ENCODE results near the gene TWNK.

TWNK gene

DNA sequence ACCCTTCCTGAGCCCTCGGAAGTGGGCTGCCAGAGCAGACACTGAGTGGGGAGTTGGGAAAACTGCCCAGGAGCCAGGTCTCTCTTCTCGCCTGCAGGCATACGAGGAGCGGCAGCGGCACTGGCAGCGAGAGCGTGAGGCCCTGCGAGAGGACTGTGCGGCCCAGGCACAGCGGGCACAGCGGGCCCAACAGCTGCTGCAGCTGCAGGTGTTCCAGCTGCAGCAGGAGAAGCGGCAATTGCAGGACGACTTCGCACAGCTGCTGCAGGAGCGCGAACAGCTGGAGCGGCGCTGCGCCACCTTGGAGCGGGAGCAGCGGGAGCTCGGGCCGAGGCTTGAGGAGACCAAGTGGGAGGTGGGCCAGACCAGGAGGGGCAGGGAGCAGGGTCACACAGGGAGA lies 18.0 kb downstream of the TWNK start:
- no peaks in the 10 kb centered on the region for H3K9me3 ChIP-seq (ENCODE audit: control insufficient read depth, low read length)
- no peak overlapping the region for H3K23ac ChIP-seq (ENCODE audit: low read length in 2 of 2)
- no peak overlapping the region for H3K14ac ChIP-seq (ENCODE audit: low read length in 2 of 2)
- no peak overlapping the region for H2BK15ac ChIP-seq (ENCODE audit: low read depth, poor library complexity, severe bottlenecking)
- DNase-seq: no peak
- 98% methylated on average over 23 of the region's 23 CpGs for WGBS
- no peak overlapping the region for H2BK5ac ChIP-seq (ENCODE audit: low read depth, low read length, poor library complexity, severe bottlenecking)
- H3K9ac ChIP-seq (ENCODE audit: low read length): no peak overlapping the region
- no peak overlapping the region for H3K18ac ChIP-seq (ENCODE audit: low read depth in 1 of 2, low read length in 2 of 2)
- H3K4me3 ChIP-seq (ENCODE audit: insufficient read depth in 1 of 2, low read depth in 1 of 2, low read length in 2 of 2): no peak overlapping the region
- no peak overlapping the region for H4K91ac ChIP-seq (ENCODE audit: low read length)
- no peak overlapping the region for H4K8ac ChIP-seq (ENCODE audit: low read length)
- no peak overlapping the region for H2AFZ ChIP-seq (ENCODE audit: low read depth, low read length)
- H3K27me3 ChIP-seq (ENCODE audit: control insufficient read depth in 1 of 2, insufficient read depth in 1 of 2, low read length in 2 of 2): no peaks in the 10 kb centered on the region
- peaks cover 27% of the 10 kb centered on the region for H3K79me1 ChIP-seq (replicated peaks; ENCODE audit: low read length, poor library complexity, severe bottlenecking)
- no peak overlapping the region for H3K27ac ChIP-seq (ENCODE audit: low read length, poor library complexity, severe bottlenecking)
- no peak overlapping the region for H3K4me2 ChIP-seq (ENCODE audit: low read length, poor library complexity, severe bottlenecking)
- H2AK5ac ChIP-seq (ENCODE audit: low read length, severe bottlenecking): no peak overlapping the region
- peaks cover 58 to 59% of the 10 kb centered on the region in 2 experiments for H3K36me3 ChIP-seq (ENCODE audit: control insufficient read depth in 1 of 2, insufficient read depth in 2 of 2, low read depth in 1 of 2, low read length in 2 of 2)
- H3K4me1 ChIP-seq (ENCODE audit: control insufficient read depth, insufficient read depth, low read depth, low read length): peaks cover 30% of the 10 kb centered on the region
- H3K4ac ChIP-seq (ENCODE audit: low read depth in 1 of 2, low read length in 2 of 2): no peak overlapping the region
- no peak overlapping the region for H2BK12ac ChIP-seq (ENCODE audit: low read length in 2 of 2)
- no peak overlapping the region for H2BK120ac ChIP-seq (ENCODE audit: low read depth, low read length)

DNA sequence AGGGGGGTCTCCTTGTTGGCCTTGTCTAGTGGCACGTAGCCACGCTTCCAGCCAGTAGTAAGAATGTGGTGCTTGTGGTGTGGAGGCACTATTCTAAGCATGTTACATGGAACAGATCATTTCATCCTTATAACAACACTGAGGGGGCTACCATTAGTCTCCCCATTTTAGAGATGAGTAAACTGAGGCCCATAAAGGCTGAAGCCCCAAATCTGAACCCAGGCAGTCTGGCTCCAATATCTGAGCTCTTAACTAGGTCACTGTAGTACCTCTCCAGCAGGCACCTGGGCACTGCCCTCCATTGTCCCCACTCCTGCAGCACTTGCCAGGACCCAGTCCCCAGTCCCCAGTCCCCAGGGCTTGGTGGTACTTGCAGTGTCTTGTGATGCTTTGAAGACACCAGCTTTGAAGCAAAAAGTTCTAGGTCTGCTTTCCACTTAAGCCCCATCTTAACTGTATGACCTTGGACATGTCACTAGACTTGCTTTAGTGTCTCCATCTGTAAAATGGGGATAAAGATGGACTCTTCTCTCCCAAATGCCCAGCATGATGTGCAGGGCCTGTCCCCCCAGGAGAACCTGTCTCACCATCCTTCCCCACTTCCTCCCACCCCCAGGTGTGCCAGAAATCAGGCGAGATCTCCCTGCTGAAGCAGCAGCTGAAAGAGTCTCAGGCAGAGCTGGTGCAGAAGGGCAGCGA lies 18.7 kb downstream of the TWNK start:
- peaks cover 58 to 59% of the 10 kb centered on the region in 2 experiments for H3K36me3 ChIP-seq (ENCODE audit: control insufficient read depth in 1 of 2, insufficient read depth in 2 of 2, low read depth in 1 of 2, low read length in 2 of 2)
- 97% methylated on average over 2 of the region's 4 CpGs for WGBS
- no peak overlapping the region for H2BK5ac ChIP-seq (ENCODE audit: low read depth, low read length, poor library complexity, severe bottlenecking)
- H3K9me3 ChIP-seq (ENCODE audit: control insufficient read depth, low read length): no peaks in the 10 kb centered on the region
- no peak overlapping the region for H4K8ac ChIP-seq (ENCODE audit: low read length)
- H3K79me1 ChIP-seq (replicated peaks; ENCODE audit: low read length, poor library complexity, severe bottlenecking): peaks cover 27% of the 10 kb centered on the region
- no peak overlapping the region for H2AK5ac ChIP-seq (ENCODE audit: low read length, severe bottlenecking)
- no peak for DNase-seq
- H3K14ac ChIP-seq (ENCODE audit: low read length in 2 of 2): no peak overlapping the region
- H3K23ac ChIP-seq (ENCODE audit: low read length in 2 of 2): no peak overlapping the region
- no peak overlapping the region for H2BK12ac ChIP-seq (ENCODE audit: low read length in 2 of 2)
- H2AFZ ChIP-seq (ENCODE audit: low read depth, low read length): no peak overlapping the region
- no peak overlapping the region for H4K91ac ChIP-seq (ENCODE audit: low read length)
- no peak overlapping the region for H2BK120ac ChIP-seq (ENCODE audit: low read depth, low read length)
- no peak overlapping the region for H2BK15ac ChIP-seq (ENCODE audit: low read depth, poor library complexity, severe bottlenecking)
- no peaks in the 10 kb centered on the region for H3K27me3 ChIP-seq (ENCODE audit: control insufficient read depth in 1 of 2, insufficient read depth in 1 of 2, low read length in 2 of 2)
- no peak overlapping the region for H3K27ac ChIP-seq (ENCODE audit: low read length, poor library complexity, severe bottlenecking)
- peaks cover 28% of the 10 kb centered on the region for H3K4me1 ChIP-seq (ENCODE audit: control insufficient read depth, insufficient read depth, low read depth, low read length)
- no peak overlapping the region for H3K9ac ChIP-seq (ENCODE audit: low read length)
- H3K4ac ChIP-seq (ENCODE audit: low read depth in 1 of 2, low read length in 2 of 2): no peak overlapping the region
- H3K4me2 ChIP-seq (ENCODE audit: low read length, poor library complexity, severe bottlenecking): no peak overlapping the region
- no peak overlapping the region for H3K4me3 ChIP-seq (ENCODE audit: insufficient read depth in 1 of 2, low read depth in 1 of 2, low read length in 2 of 2)
- no peak overlapping the region for H3K18ac ChIP-seq (ENCODE audit: low read depth in 1 of 2, low read length in 2 of 2)

- Histone ChIP-seq H4K91ac (ENCODE audit: low read length) (no peak overlapping the region), H2BK15ac (ENCODE audit: low read depth, poor library complexity, severe bottlenecking) (no peak overlapping the region), H4K8ac (ENCODE audit: low read length) (peak overlapping the region; percentile 51), H2BK12ac (ENCODE audit: low read length in 2 of 2) (no peak overlapping the region), H2BK5ac (ENCODE audit: low read depth, low read length, poor library complexity, severe bottlenecking) (no peak overlapping the region), H3K79me1 (replicated peaks; ENCODE audit: low read length, poor library complexity, severe bottlenecking) (peaks cover 27% of the 10 kb centered on the region), H3K36me3 (ENCODE audit: control insufficient read depth in 1 of 2, insufficient read depth in 2 of 2, low read depth in 1 of 2, low read length in 2 of 2) (peaks cover 58 to 59% of the 10 kb centered on the region in 2 experiments), H3K4ac (ENCODE audit: low read depth in 1 of 2, low read length in 2 of 2) (no peak overlapping the region), H2AFZ (ENCODE audit: low read depth, low read length) (no peak overlapping the region), H2AK5ac (ENCODE audit: low read length, severe bottlenecking) (no peak overlapping the region), H3K9me3 (ENCODE audit: control insufficient read depth, low read length) (no peaks in the 10 kb centered on the region), H3K23ac (ENCODE audit: low read length in 2 of 2) (no peak overlapping the region), H3K4me1 (ENCODE audit: control insufficient read depth, insufficient read depth, low read depth, low read length) (peaks cover 24% of the 10 kb centered on the region), H3K18ac (ENCODE audit: low read depth in 1 of 2, low read length in 2 of 2) (no peak overlapping the region), H3K9ac (ENCODE audit: low read length) (no peak overlapping the region), H3K27ac (ENCODE audit: low read length, poor library complexity, severe bottlenecking) (no peak overlapping the region), H3K4me2 (ENCODE audit: low read length, poor library complexity, severe bottlenecking) (no peak overlapping the region), H3K27me3 (ENCODE audit: control insufficient read depth in 1 of 2, insufficient read depth in 1 of 2, low read length in 2 of 2) (no peaks in the 10 kb centered on the region), H3K14ac (ENCODE audit: low read length in 2 of 2) (no peak overlapping the region), H3K4me3 (ENCODE audit: insufficient read depth in 1 of 2, low read depth in 1 of 2, low read length in 2 of 2) (no peak overlapping the region), H2BK120ac (ENCODE audit: low read depth, low read length) (no peak overlapping the region)
- no peak for DNase-seq
- WGBS: 93% methylated on average over 33 of the region's 33 CpGs
Observed at GRCh38 chr10:101006593-101007098, 19.3 kb downstream of the TWNK start.

DNA sequence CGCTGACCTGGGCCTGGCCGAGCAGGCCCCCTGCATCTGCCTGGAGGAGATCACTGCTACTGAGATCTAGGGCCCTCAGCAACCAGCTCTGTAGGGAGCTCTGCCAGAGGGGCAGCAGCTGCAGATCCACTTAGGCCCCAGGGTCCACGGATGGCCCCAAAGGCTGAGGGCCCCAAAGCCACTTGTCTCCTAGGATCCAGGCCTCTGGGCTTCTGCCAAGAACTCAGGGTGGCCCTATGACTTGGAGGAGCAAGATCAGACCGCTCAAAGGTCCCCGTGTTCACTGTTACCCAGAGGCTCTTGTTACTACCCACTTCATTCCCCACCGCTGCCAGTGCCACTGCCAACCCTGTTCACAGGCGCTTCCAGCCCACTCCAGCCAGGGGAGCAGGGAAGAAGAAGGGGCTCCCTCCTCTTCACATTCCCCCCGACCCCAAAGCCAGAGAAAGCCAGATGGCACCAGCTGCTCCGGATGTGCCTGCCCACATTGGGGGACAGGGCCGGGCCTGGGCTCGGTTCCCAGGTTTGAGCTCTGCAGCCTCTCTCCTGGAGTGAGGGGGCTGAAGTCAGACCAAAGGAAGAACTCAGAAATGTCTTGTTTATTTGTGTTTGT lies 19.9 kb downstream of the TWNK start:
- no peak overlapping the region for H4K91ac ChIP-seq (ENCODE audit: low read length)
- no peak overlapping the region for H3K27ac ChIP-seq (ENCODE audit: low read length, poor library complexity, severe bottlenecking)
- peaks cover 57 to 58% of the 10 kb centered on the region in 2 experiments for H3K36me3 ChIP-seq (ENCODE audit: control insufficient read depth in 1 of 2, insufficient read depth in 2 of 2, low read depth in 1 of 2, low read length in 2 of 2)
- peak overlapping the region in 1 of 2 experiments; percentile 12 for H2BK12ac ChIP-seq (ENCODE audit: low read length in 2 of 2)
- WGBS: 75% methylated on average over 11 of the region's 11 CpGs
- no peak overlapping the region for H2AFZ ChIP-seq (ENCODE audit: low read depth, low read length)
- H4K8ac ChIP-seq (ENCODE audit: low read length): peak overlapping the region; percentile 51
- no peaks in the 10 kb centered on the region for H3K9me3 ChIP-seq (ENCODE audit: control insufficient read depth, low read length)
- H3K4me3 ChIP-seq (ENCODE audit: insufficient read depth in 1 of 2, low read depth in 1 of 2, low read length in 2 of 2): no peak overlapping the region
- peak overlapping the region; percentile 61 for H2BK15ac ChIP-seq (ENCODE audit: low read depth, poor library complexity, severe bottlenecking)
- no peak overlapping the region for H2BK5ac ChIP-seq (ENCODE audit: low read depth, low read length, poor library complexity, severe bottlenecking)
- H3K14ac ChIP-seq (ENCODE audit: low read length in 2 of 2): no peak overlapping the region
- peaks cover 27% of the 10 kb centered on the region for H3K79me1 ChIP-seq (replicated peaks; ENCODE audit: low read length, poor library complexity, severe bottlenecking)
- H2BK120ac ChIP-seq (ENCODE audit: low read depth, low read length): no peak overlapping the region
- H3K4me2 ChIP-seq (ENCODE audit: low read length, poor library complexity, severe bottlenecking): no peak overlapping the region
- DNase-seq: no peak
- H2AK5ac ChIP-seq (ENCODE audit: low read length, severe bottlenecking): no peak overlapping the region
- H3K27me3 ChIP-seq (ENCODE audit: control insufficient read depth in 1 of 2, insufficient read depth in 1 of 2, low read length in 2 of 2): no peaks in the 10 kb centered on the region
- H3K23ac ChIP-seq (ENCODE audit: low read length in 2 of 2): no peak overlapping the region
- H3K9ac ChIP-seq (ENCODE audit: low read length): peak overlapping the region; percentile 22
- H3K4me1 ChIP-seq (ENCODE audit: control insufficient read depth, insufficient read depth, low read depth, low read length): peaks cover 18% of the 10 kb centered on the region
- H3K18ac ChIP-seq (ENCODE audit: low read depth in 1 of 2, low read length in 2 of 2): no peak overlapping the region
- peak overlapping the region in 1 of 2 experiments; percentile 80 for H3K4ac ChIP-seq (ENCODE audit: low read depth in 1 of 2, low read length in 2 of 2)

Measured in mesenchymal stem cell (in vitro differentiated cells and primary cell).